ENCODE measurements around the gene IGIP.

The IGIP gene

GRCh38 chr5:140125637-140126036 is at the start of gene IGIP:
Gene IGIP (plus strand): TSS chr5:140125937. CDS start chr5:140128477, 2,540 bp downstream.
- no peak for DNase-seq

DNA sequence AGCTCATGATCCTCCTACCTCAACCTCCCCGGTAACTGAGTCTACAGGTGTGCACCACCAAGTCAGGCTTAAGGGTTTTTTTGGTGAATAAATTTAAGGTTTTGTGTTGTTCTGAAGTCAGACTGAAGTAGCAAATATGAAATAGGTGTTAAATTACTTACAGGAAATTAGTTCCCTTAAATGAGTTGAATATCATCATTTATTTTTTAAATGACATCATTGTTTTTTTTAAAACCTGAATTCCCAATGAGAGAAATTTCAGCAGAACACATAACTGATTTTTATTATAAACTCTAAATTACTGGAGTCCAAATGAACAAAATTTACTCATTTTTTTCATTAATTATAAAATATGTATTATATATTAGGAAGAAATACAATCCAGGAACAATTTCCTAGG is 49.6 kb upstream of the IGIP start:
- DNase-seq = no peak

GRCh38 chr5:140076788-140077187 is 48.9 kb upstream of the IGIP start:
- no peak for DNase-seq

DNA sequence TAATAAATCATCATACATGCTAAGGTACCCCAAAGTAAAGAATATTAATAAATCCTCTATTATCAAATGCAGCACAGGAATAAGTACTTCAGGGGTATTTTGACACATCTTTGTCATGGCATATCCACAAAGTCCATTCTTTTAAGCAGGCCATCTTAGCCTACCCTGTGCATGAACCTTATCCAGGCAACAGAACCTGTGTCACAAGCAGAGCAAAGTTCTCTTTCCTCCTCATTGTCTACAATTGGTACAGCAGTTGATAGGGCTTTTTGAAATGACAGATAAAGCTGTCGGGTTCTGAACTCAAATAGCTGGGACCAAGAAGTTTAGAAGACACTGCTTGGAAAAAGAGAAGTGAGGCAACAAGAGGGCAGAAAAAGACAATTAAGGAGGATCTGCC is 42.6 kb upstream of the IGIP start:
- DNase-seq = no peak

DNA sequence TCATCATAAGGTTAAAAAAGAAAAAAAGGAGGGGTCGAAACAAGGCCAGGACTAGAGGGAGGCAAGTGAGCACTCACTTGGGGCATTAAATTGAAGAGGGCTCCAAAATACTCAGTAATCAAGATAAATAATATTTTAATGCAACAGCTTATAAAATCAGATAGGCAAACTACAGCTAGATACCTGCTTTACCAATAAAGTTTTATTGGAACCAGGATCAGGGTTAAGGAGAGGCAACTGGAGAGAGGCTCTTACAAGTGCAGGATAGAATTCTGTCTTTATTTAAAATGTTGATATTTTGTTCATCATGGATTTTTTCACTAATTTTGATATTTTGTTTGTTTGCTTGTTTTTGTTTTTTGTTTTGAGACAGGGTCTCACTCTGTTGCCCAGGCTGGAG is 42.1 kb upstream of the IGIP start:
- DNase-seq = no peak

- DNase-seq = no peak
Observed at GRCh38 chr5:140084541-140084940, 41.2 kb upstream of the IGIP start.

- no peak for DNase-seq
Observed at GRCh38 chr5:140090251-140090650, 35.5 kb upstream of the IGIP start.

DNA sequence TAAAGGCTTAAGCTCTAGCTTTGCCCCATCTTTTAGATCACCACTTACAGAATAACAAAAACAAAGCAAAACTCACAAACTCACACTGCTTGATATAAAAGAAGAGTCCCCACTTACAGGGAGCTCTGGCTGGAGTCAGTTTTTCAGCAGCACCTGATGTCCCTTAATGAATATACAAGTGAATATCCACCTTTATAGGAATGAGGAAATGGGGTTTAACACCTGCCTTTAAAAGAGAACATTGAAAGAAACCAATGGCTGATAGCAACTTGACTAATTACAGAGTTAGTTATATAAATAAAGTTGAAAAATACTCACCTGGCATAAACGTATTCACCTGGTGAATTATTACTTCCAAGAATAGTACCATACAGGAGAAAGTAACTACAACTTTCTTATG is 32.6 kb upstream of the IGIP start:
- no peak for DNase-seq

GRCh38 chr5:140093866-140094265 is 31.9 kb upstream of the IGIP start:
- DNase-seq = no peak

GRCh38 chr5:140094889-140095288 is 30.8 kb upstream of the IGIP start:
- DNase-seq = no peak

DNA sequence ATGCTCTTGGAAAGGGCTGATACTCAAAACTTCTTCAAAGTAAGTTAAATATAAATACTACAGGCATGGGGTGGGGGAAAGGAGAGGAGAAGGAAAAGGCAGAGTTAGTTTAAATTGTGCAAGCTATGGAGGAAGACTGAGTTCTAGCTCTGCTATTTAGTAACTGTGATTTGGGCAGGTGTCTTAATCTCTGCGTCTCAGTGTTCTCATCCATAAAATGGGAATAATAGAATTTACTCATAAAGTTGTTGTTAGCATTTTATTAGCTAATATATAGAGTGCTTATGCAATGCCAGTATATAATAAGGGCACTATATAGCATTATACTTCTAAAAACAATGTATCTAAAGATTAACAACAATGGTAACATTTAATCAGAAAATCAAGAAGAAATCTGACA is 24.6 kb upstream of the IGIP start:
- no peak for DNase-seq

GRCh38 chr5:140103154-140103553 is 22.6 kb upstream of the IGIP start:
- no peak for DNase-seq

DNA sequence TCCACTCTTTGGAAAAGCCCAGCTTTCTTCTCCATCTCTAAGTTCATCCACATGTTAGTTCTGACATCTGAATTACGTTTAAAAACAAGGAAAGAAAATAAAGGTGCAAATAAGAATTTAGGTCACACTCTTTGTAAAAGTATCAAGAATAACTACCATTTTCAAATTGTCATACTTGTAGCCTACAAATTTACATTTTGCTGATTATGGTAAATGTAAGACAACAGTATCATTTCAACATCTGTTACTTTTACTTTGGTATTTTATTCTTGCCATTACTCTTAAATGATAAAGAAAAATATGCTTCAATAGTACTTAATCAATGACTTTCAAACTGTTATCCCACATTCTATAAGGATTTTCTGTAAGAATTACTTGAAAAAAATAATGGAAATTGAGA is 21.6 kb upstream of the IGIP start:
- no peak for DNase-seq

- DNase-seq = no peak
Observed at GRCh38 chr5:140106101-140106500, 19.6 kb upstream of the IGIP start.

DNA sequence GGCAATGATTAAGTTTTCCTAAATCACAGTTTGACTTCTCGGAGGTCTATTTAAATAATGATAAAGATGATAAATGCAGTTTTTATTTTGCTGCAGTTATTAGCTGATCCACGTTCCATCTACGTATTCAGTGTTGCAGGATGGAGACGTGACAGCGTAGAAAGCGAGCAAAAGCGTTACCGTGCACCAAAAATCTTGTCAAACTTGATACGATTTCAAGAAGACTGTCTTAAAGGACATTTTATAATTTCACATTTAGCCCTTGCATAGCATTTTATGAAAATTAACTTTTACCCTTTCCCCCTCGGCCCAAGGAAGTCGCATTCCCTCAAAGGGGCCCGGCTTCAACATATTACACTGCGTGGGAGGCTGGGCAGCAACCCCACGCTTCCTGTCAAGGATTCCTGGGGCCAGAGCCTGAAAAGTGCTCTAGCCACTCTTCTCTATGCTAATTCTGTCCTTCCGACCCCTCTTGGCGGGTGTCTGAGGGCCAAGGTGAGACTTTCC is 18.9 kb upstream of the IGIP start:
- no peak for DNase-seq

DNA sequence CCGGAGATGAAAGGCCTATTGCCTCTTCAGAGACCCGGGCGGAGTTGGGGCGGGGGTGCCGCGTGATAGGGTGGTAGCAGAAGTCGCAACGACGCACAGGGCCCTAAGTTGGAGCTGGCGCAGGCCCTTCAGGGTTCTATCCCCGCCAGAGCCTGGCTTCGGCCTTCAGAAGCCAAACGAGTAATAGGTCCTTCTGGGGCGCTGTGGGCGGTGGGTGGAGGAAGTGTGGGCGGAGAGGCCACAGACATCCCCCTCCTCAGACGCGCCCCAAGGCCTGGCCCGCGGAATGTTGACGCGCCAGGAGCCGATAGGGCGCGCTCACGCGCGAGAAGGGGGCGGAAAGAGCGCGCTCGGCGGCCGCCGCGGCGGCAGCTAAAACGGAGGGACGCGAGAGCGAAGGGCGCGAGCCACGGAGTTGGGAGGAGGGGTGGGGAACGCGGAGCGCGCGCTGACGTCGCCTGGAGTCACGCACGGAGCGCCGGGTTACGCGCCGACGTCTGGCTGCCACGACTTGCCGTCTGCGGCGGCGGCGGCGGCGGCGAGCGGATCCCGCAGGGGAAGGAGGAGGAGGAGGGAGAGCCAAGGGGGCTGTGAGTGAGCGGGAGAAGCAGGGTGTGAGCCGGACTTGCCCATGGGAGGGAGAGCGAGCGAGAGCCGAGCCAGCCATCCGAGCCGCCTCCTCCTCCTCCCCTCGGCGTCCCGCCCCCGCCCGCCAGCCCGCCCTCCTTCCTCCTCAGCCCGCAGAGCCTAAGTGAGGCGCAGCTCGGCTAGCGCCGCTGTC is 18.2 kb upstream of the IGIP start:
- DNase-seq = peak; percentile 93

DNA sequence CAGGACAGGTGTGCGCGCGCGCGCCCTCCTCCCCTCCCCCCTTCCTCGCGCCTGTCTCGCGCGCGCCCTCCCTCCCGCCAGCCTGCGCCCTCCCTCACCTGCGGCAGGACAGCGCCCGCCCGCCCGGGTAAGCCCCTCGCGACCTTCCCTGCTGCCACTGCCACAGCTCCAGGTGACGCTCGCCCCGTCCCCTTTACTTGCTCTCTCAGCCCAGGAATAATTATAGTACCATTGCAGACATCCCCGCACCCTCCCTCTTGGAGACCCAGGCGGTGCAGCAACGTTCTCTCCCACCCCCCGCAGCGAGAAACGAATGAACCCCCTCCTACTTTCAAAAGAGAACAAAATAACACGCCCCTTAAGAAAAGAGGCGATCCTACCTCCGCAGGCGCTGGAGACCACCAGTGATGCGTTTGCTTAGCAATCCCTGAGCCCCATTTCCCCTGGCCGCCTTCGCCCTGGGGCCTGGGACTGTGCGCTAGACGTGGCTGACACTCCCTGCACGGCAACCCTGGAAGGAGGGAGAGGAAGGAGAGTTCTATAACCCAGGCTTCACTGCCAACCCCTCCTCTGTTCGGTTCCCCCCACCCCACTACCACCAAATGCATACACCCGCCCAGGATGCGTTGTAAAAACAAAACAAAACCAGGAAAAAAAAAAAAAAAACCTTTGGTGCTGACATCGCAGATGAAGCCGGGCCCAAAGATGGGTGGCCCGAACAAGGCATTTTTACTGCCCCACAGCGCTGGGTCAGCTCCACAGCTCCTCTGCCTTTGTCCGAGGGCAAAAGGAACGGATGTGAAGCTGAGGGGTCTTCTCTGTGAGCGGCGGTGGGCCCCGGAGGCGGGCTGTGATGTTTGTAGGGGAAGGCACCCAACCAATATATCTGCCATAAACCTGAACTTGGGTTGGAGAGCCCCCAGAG is 17.4 kb upstream of the IGIP start:
- DNase-seq = peak; percentile 34

- DNase-seq = no peak
Observed at GRCh38 chr5:140109018-140109758, 16.5 kb upstream of the IGIP start.

- DNase-seq = no peak
Observed at GRCh38 chr5:140109759-140110645, 15.7 kb upstream of the IGIP start.

DNA sequence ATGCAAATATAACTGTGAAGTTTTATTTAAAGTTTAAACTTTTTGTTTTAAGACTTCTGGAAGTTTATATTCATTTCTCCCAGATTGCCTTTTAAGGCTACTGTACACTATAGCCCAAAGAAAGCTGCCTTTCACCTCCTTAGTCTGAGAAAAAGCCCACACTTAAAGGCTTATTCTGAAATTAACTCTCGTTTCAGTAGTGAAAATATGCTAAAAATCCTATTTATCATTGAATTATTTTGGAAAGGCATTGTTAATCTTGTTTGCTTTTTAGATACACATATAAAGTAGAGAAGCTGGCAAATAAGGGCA is 15.1 kb upstream of the IGIP start:
- DNase-seq = no peak

GRCh38 chr5:140111011-140111858 is 14.5 kb upstream of the IGIP start:
- DNase-seq = no peak

All from activated naive CD4-positive, alpha-beta T cell treated with Interleukin-2 at 50 U/mL for 16 hours (primary cell).